Neural progenitor cell (in vitro differentiated cells): ENCODE data around the gene TMEM169. TPM values are rescaled to one million over a fixed set of nuclear protein-coding genes. Genes with fewer than 3 reads are reported as not detected.

Experiments
- DNase-seq: peaks from one replicate; pipeline ENCODE4 v3.0.0-alpha.2; 2016; ENCODE audit warnings: low spot score
- H2AFZ ChIP-seq: fragments of 200-600 bp; sonication (generic); replicated peaks from 2 replicates; pipeline ENCODE4 v1.6.1; 2016; ENCODE audit warnings: antibody characterized with exemption
- H3F3A ChIP-seq: fragments of 200-600 bp; sonication (generic); 2 replicates; pipeline ENCODE4 v1.6.1; 2016; ENCODE audit warnings: antibody characterized with exemption, low read depth
- H3K27ac ChIP-seq: fragments of 200-600 bp; sonication (generic); 2 replicates; pipeline ENCODE4 v1.5.1; 2016; ENCODE audit warnings: mild to moderate bottlenecking
- H3K27me3 ChIP-seq: fragments of 200-600 bp; sonication (generic); 2 replicates; pipeline ENCODE4 v1.6.1; 2016; ENCODE audit warnings: mild to moderate bottlenecking, moderate library complexity
- H3K36me3 ChIP-seq: fragments of 200-600 bp; sonication (generic); 2 replicates; pipeline ENCODE4 v1.5.1; 2016
- H3K4me1 ChIP-seq: fragments of 200-600 bp; sonication (generic); 2 replicates; pipeline ENCODE4 v1.6.1; 2016; ENCODE audit warnings: mixed run types
- H3K4me2 ChIP-seq: fragments of 200-600 bp; sonication (generic); 2 replicates; pipeline ENCODE4 v1.6.1; 2016
- H3K4me3 ChIP-seq: fragments of 200-600 bp; sonication (generic); 2 replicates; pipeline ENCODE4 v1.5.1; 2016
- H3K79me2 ChIP-seq: fragments of 200-600 bp; sonication (generic); 2 replicates; pipeline ENCODE4 v1.6.1; 2016; ENCODE audit warnings: low read depth
- H3K9ac ChIP-seq: fragments of 200-600 bp; sonication (generic); 2 replicates; pipeline ENCODE4 v1.6.1; 2016
- H3K9me3 ChIP-seq: fragments of 200-600 bp; sonication (generic); 2 replicates; pipeline ENCODE4 v1.5.1; 2016; ENCODE audit warnings: low read depth
- H4K20me1 ChIP-seq: fragments of 200-600 bp; sonication (generic); 2 replicates; pipeline ENCODE4 v1.6.1; 2016; ENCODE audit warnings: low read depth
- H3K27ac Mint-ChIP-seq: 3 replicates; pipeline ENCODE4 v1.8.0; 2021; ENCODE audit warnings: mixed read lengths
- H3K27me3 Mint-ChIP-seq: 2 replicates; pipeline ENCODE4 v1.8.0; 2022; ENCODE audit warnings: low read depth, mild to moderate bottlenecking, inconsistent platforms, moderate library complexity, mixed read lengths; ENCODE audit not compliant: insufficient read depth
- H3K36me3 Mint-ChIP-seq: 3 replicates; pipeline ENCODE4 v1.8.0; 2021; ENCODE audit warnings: mixed read lengths
- H3K4me1 Mint-ChIP-seq: 3 replicates; pipeline ENCODE4 v1.8.0; 2021; ENCODE audit warnings: mixed read lengths
- H3K4me3 Mint-ChIP-seq: 3 replicates; pipeline ENCODE4 v1.8.0; 2021; ENCODE audit warnings: mild to moderate bottlenecking, moderate library complexity, mixed read lengths
- H3K9me3 Mint-ChIP-seq: 3 replicates; pipeline ENCODE4 v1.8.0; 2020; ENCODE audit warnings: mixed read lengths
- CTCF ChIP-seq: fragments of 200-600 bp; sonication (generic); IDR thresholded peaks from 2 replicates; pipeline ENCODE4 v1.5.1; 2017; ENCODE audit warnings: antibody characterized with exemption, mild to moderate bottlenecking
- EZH2 ChIP-seq: fragments of 200-600 bp; sonication (generic); IDR thresholded peaks from 2 replicates; pipeline ENCODE4 v1.6.1; 2017; ENCODE audit warnings: antibody characterized with exemption, mild to moderate bottlenecking, moderate library complexity
- EZH2phosphoT487 ChIP-seq: fragments of 200-600 bp; sonication (generic); IDR thresholded peaks from 2 replicates; pipeline ENCODE4 v1.6.1; 2017; ENCODE audit warnings: antibody characterized with exemption
- total RNA-seq: library from RNA; depleted of rRNA; stranded (reverse); fragments of >200 nt; gene quantifications from 2 replicates; pipeline ENCODE4 v1.2.3, GENCODE V29; 2015; ENCODE audit warnings: low replicate concordance

The TMEM169 gene
- total RNA-seq, 1 donor from 2014 or later = 17.9 TPM

DNA sequence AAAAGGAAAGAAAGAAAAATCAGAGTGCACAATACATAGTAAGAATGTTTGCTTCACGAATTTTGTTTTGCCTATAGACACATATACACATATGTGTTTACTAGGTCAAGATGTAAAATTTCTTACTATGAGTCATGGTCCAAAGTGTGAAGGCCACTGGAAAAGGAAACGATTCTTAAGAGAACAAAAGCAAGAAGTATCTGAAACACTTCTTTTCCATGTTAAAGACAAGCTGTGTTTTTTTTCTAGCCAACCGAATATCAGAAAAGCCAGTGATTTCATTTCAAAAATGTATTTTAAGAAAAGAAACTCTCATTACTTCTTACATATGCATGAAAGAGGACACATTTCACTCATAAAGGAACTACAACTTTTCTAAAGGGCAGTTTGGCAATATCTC is 25.0 kb upstream of the TMEM169 start:
- H3K4me1 ChIP-seq = no peaks in the 10 kb centered on the region
- no peak overlapping the region for H3K4me2 ChIP-seq
- H3K79me2 ChIP-seq = no peaks in the 10 kb centered on the region
- H4K20me1 ChIP-seq = no peaks in the 10 kb centered on the region
- H3K27me3 ChIP-seq = no peaks in the 10 kb centered on the region
- no peak for TF ChIP-seq EZH2phosphoT487
- no peak for TF ChIP-seq CTCF
- TF ChIP-seq EZH2 = no peak
- DNase-seq = no peak
- no peak overlapping the region for H2AFZ ChIP-seq
- no peak overlapping the region for H3K9ac ChIP-seq
- Mint-ChIP-seq H3K4me3 (no peak overlapping the region), H3K27me3 (no peaks in the 10 kb centered on the region), H3K36me3 (peaks cover 7% of the 10 kb centered on the region), H3K9me3 (no peaks in the 10 kb centered on the region), H3K4me1 (no peaks in the 10 kb centered on the region), H3K27ac (no peak overlapping the region)
- H3K36me3 ChIP-seq = peaks cover 10% of the 10 kb centered on the region
- no peaks in the 10 kb centered on the region for H3K9me3 ChIP-seq
- no peak overlapping the region for H3K27ac ChIP-seq
- H3K4me3 ChIP-seq = no peak overlapping the region
- H3F3A ChIP-seq = no peaks in the 10 kb centered on the region

DNA sequence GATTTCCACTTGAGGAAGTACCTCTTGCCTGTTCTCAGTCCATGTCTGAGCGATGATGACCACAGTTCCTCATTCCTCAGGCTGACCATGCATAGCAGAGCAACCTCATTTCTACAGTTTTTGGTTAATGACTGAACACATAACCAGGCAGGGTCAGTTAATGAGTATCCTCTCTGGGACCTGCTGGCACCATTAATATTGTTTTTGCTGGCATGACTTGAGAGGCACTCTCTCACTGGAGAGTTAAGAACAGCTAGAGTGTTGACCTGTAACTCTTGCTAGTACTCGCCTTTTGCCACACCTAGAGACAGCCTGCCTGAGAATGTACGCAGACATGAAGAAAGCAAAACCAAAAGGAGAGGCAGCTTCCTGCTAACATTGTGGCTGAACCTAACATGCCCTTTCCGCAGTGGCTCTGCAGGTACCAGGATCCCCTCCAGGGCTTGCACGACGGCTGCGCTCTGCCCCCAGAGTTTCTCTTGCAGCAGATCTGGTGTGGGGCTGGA is 24.0 kb upstream of the TMEM169 start:
- Histone ChIP-seq H3K79me2 (no peaks in the 10 kb centered on the region), H3K9ac (no peak overlapping the region), H3K27me3 (no peaks in the 10 kb centered on the region), H3K27ac (no peak overlapping the region), H3K4me3 (no peak overlapping the region), H3K4me2 (no peak overlapping the region), H2AFZ (no peak overlapping the region), H3K36me3 (peaks cover 10% of the 10 kb centered on the region), H3K9me3 (no peaks in the 10 kb centered on the region), H3F3A (no peaks in the 10 kb centered on the region), H4K20me1 (no peaks in the 10 kb centered on the region), H3K4me1 (no peaks in the 10 kb centered on the region)
- Mint-ChIP-seq H3K27ac (peak overlapping the region; percentile 50), H3K9me3 (no peaks in the 10 kb centered on the region), H3K4me3 (no peak overlapping the region), H3K27me3 (no peaks in the 10 kb centered on the region), H3K36me3 (peaks cover 3% of the 10 kb centered on the region), H3K4me1 (no peaks in the 10 kb centered on the region)
- no peak for TF ChIP-seq EZH2
- TF ChIP-seq CTCF = no peak
- no peak for TF ChIP-seq EZH2phosphoT487
- no peak for DNase-seq

DNA sequence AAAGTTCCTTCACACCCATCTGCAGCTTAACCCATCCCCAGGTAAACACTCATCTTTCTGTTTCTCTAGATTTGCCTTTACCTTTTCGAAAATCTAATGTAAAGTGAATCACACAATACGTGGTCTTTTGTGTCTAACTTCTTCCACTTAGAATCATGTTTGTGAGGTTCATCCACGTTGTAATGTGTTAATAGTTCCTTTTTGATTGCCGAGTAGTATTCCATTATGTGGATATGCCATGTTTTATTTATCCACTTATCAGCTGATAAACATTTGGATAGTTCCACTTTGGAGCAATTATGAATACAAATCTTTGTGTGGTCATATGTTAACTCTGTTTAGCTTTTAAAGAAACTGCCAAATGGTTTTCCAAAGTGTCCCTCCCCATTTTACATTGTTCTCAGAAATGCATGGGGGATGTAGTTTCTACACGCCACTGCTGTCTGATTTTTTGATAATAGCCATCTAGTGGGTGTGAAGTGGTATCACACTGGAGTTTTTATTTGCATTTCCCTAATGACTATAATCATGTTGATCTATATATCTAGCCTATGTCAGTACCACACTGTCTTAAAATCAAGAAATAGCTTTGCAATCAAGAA is 22.4 kb upstream of the TMEM169 start:
- H3K27me3 ChIP-seq = no peaks in the 10 kb centered on the region
- no peak overlapping the region for H3K4me3 Mint-ChIP-seq
- H3K4me3 ChIP-seq = no peak overlapping the region
- H4K20me1 ChIP-seq = no peaks in the 10 kb centered on the region
- no peaks in the 10 kb centered on the region for H3K9me3 ChIP-seq
- no peaks in the 10 kb centered on the region for H3K4me1 Mint-ChIP-seq
- H3F3A ChIP-seq = no peaks in the 10 kb centered on the region
- no peak overlapping the region for H2AFZ ChIP-seq
- no peak overlapping the region for H3K27ac Mint-ChIP-seq
- TF ChIP-seq EZH2 = no peak
- TF ChIP-seq EZH2phosphoT487 = no peak
- peak; percentile 16 for TF ChIP-seq CTCF
- H3K9me3 Mint-ChIP-seq = no peaks in the 10 kb centered on the region
- peaks cover 3% of the 10 kb centered on the region for H3K36me3 Mint-ChIP-seq
- H3K79me2 ChIP-seq = no peaks in the 10 kb centered on the region
- no peaks in the 10 kb centered on the region for H3K27me3 Mint-ChIP-seq
- H3K36me3 ChIP-seq = peaks cover 10% of the 10 kb centered on the region
- DNase-seq = no peak
- H3K4me2 ChIP-seq = no peak overlapping the region
- no peak overlapping the region for H3K9ac ChIP-seq
- H3K4me1 ChIP-seq = no peaks in the 10 kb centered on the region
- H3K27ac ChIP-seq = no peak overlapping the region
